ENCODE measurements around the gene MPRIP.
"Not testable (repeated sequence)": the region's sequence is repeated elsewhere in the genome, so short reads cannot be mapped to it uniquely, and the experiment has no call there.

The MPRIP gene

DNA sequence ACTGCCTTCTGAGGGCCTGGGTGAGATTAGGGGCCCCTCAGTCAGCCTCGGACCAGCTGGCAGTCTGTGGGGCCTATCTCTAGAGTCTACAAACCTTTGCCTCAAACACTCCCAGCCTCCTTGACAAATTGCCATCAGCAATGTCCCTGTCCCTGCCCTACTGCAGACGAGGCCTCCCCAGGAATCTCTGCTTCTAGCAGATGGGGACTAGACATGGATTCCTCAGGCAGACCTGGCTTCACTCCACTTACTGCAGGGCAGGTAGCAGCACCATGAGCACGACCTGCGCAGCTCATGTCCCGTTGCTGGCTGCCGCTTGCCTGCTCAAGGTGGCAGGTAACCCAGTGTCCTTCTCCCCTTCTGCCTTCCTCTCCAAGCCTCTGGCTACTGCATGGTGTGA, 114.8 kb downstream of the MPRIP start:
- H3K4me3 ChIP-seq (ENCODE audit: low read length), result no peak overlapping the region

DNA sequence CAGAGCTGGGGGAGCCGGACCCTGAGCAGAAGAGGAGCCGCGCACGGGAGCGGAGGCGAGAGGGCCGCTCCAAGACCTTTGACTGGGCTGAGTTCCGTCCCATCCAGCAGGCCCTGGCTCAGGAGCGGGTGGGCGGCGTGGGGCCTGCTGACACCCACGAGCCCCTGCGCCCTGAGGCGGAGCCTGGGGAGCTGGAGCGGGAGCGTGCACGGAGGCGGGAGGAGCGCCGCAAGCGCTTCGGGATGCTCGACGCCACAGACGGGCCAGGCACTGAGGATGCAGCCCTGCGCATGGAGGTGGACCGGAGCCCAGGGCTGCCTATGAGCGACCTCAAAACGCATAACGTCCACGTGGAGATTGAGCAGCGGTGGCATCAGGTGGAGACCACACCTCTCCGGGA, 116.2 kb downstream of the MPRIP start:
- not testable (repeated sequence) for H3K4me3 ChIP-seq (ENCODE audit: low read length); H3K27me3 ChIP-seq (ENCODE audit: insufficient read depth, low read length); H3K9ac ChIP-seq (ENCODE audit: low read depth, low read length); H3K27ac ChIP-seq (ENCODE audit: low read depth, low read length); H3K4me1 ChIP-seq (ENCODE audit: insufficient read depth, low read length); H3K9me3 ChIP-seq (ENCODE audit: insufficient read depth, low read depth, low read length)
- 96% methylated on average over 33 of the region's 33 CpGs for WGBS
- H3K36me3 ChIP-seq (ENCODE audit: insufficient read depth, low read length), result peaks cover 83% of the 10 kb centered on the region

More for the DNA sequence above, 114.8 kb downstream of the MPRIP start:
- Histone ChIP-seq H3K9ac (ENCODE audit: low read depth, low read length) (no peak overlapping the region), H3K27ac (ENCODE audit: low read depth, low read length) (no peak overlapping the region), H3K27me3 (ENCODE audit: insufficient read depth, low read length) (no peaks in the 10 kb centered on the region), H3K9me3 (ENCODE audit: insufficient read depth, low read depth, low read length) (no peaks in the 10 kb centered on the region), H3K36me3 (ENCODE audit: insufficient read depth, low read length) (peaks cover 81% of the 10 kb centered on the region), H3K4me1 (ENCODE audit: insufficient read depth, low read length) (no peaks in the 10 kb centered on the region)
- WGBS, result 94% methylated on average over 6 of the region's 6 CpGs

DNA sequence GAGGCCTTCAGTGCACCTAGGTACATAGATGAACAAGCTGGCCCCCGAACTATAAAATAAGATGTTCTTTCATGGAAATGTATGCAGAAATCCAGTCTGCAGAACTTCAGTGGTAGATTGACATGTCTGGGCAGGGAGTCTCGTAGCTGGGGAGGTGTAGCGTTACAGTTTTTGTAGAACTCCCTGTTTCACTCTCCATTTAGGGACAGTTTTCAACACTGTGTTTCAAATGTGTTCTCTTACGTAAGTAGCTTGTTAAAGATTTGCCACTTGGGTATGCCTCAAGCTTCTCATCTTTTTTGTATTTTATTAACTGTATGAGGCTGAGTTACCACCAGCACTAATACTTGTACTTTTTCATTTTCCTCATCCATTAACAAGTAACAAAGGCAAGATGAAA, 117.3 kb downstream of the MPRIP start:
- WGBS, result 98% methylated on average over 4 of the region's 4 CpGs
- Histone ChIP-seq H3K9me3 (ENCODE audit: insufficient read depth, low read depth, low read length) (no peaks in the 10 kb centered on the region), H3K27ac (ENCODE audit: low read depth, low read length) (no peak overlapping the region), H3K9ac (ENCODE audit: low read depth, low read length) (no peak overlapping the region), H3K4me1 (ENCODE audit: insufficient read depth, low read length) (no peaks in the 10 kb centered on the region), H3K4me3 (ENCODE audit: low read length) (no peak overlapping the region), H3K27me3 (ENCODE audit: insufficient read depth, low read length) (no peaks in the 10 kb centered on the region), H3K36me3 (ENCODE audit: insufficient read depth, low read length) (peaks cover 76% of the 10 kb centered on the region)

DNA sequence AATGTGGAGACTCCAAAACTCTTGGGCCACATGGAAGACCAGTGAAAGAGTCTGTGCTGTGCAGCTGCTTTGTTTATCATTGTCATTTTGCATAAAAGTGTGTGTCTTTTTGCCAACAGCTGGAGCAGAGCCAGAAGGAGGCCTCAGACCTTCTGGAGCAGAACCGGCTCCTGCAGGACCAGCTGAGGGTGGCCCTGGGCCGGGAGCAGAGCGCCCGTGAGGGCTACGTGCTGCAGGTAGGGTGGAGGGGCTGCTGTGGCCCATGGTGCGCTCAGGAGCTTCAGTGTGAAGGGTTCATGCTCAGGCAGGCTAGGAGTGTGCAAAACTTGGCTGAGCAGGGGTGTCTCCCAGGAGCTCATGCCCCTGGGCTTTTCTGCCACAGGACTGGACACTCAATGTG, 118.9 kb downstream of the MPRIP start:
- H3K9ac ChIP-seq (ENCODE audit: low read depth, low read length), result no peak overlapping the region
- H3K9me3 ChIP-seq (ENCODE audit: insufficient read depth, low read depth, low read length), result no peaks in the 10 kb centered on the region
- H3K27ac ChIP-seq (ENCODE audit: low read depth, low read length), result no peak overlapping the region
- no peaks in the 10 kb centered on the region for H3K27me3 ChIP-seq (ENCODE audit: insufficient read depth, low read length)
- H3K36me3 ChIP-seq (ENCODE audit: insufficient read depth, low read length), result peaks cover 72% of the 10 kb centered on the region
- H3K4me3 ChIP-seq (ENCODE audit: low read length), result no peak overlapping the region
- WGBS, result 95% methylated on average over 6 of the region's 6 CpGs
- no peaks in the 10 kb centered on the region for H3K4me1 ChIP-seq (ENCODE audit: insufficient read depth, low read length)

DNA sequence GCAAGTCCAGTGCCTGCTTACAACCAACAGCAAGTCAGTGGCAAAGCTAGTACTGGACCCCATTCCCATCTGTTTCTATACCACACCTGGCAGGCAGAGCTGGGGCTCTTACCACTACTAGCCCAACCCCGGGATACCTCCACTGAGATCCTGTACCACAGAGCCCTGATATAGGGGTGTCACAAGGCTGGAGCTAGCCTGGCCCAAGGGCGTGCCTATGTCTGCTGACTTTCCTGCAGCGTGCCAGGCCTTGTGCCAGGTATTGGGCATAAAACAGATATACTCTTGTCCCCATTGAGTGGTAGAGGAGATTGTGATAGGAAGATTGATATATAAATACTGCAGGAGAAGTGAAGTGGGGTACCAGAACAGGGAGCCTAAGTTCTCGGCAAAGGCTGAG, 119.5 kb downstream of the MPRIP start:
- peaks cover 72% of the 10 kb centered on the region for H3K36me3 ChIP-seq (ENCODE audit: insufficient read depth, low read length)
- H3K9ac ChIP-seq (ENCODE audit: low read depth, low read length), result no peak overlapping the region
- H3K4me3 ChIP-seq (ENCODE audit: low read length), result no peak overlapping the region
- H3K9me3 ChIP-seq (ENCODE audit: insufficient read depth, low read depth, low read length), result no peaks in the 10 kb centered on the region
- no peak overlapping the region for H3K27ac ChIP-seq (ENCODE audit: low read depth, low read length)
- 93% methylated on average over 4 of the region's 4 CpGs for WGBS
- H3K4me1 ChIP-seq (ENCODE audit: insufficient read depth, low read length), result no peaks in the 10 kb centered on the region
- H3K27me3 ChIP-seq (ENCODE audit: insufficient read depth, low read length), result no peaks in the 10 kb centered on the region

DNA sequence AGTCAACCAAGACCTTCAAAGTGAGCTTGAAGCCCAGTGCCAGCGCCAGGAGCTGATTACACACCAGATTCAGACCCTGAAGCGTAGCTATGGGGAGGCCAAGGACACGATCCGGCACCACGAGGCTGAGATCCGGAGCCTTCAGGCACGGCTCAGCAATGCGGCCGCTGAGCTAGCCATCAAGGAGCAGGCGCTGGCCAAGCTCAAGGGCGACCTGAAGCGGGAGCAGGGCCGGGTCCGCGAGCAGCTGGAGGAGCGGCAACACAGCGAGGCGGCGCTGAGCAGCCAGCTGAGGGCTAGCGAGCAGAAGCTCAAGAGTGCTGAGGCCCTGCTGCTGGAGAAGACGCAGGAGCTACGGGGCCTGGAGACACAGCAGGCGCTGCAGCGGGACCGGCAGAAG, 121.9 kb downstream of the MPRIP start:
- Histone ChIP-seq H3K27me3 (ENCODE audit: insufficient read depth, low read length) (no peaks in the 10 kb centered on the region), H3K27ac (ENCODE audit: low read depth, low read length) (no peak overlapping the region), H3K9ac (ENCODE audit: low read depth, low read length) (no peak overlapping the region), H3K36me3 (ENCODE audit: insufficient read depth, low read length) (peaks cover 69% of the 10 kb centered on the region), H3K9me3 (ENCODE audit: insufficient read depth, low read depth, low read length) (no peaks in the 10 kb centered on the region), H3K4me1 (ENCODE audit: insufficient read depth, low read length) (no peaks in the 10 kb centered on the region), H3K4me3 (ENCODE audit: low read length) (no peak overlapping the region)
- 97% methylated on average over 25 of the region's 25 CpGs for WGBS

DNA sequence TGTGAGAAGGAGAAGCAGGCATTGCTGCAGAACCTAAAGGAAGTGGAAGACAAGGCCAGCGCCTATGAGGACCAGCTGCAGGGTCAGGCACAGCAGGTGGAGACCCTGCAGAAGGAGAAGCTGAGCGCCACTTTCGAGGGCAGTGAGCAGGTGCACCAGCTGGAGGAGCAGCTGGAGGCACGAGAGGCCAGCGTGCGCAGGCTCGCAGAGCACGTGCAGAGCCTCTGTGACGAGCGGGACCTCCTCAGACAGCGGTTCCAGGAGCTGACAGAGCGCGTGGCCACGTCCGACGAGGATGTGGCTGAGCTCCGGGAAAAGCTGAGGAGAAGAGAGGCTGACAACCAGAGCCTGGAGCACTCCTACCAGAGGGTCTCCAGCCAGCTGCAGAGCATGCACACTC, 122.4 kb downstream of the MPRIP start:
- Histone ChIP-seq H3K9ac (ENCODE audit: low read depth, low read length) (no peak overlapping the region), H3K27me3 (ENCODE audit: insufficient read depth, low read length) (no peaks in the 10 kb centered on the region), H3K27ac (ENCODE audit: low read depth, low read length) (no peak overlapping the region), H3K4me3 (ENCODE audit: low read length) (no peak overlapping the region), H3K9me3 (ENCODE audit: insufficient read depth, low read depth, low read length) (no peaks in the 10 kb centered on the region), H3K36me3 (ENCODE audit: insufficient read depth, low read length) (peaks cover 65% of the 10 kb centered on the region), H3K4me1 (ENCODE audit: insufficient read depth, low read length) (no peaks in the 10 kb centered on the region)
- 97% methylated on average over 17 of the region's 17 CpGs for WGBS

DNA sequence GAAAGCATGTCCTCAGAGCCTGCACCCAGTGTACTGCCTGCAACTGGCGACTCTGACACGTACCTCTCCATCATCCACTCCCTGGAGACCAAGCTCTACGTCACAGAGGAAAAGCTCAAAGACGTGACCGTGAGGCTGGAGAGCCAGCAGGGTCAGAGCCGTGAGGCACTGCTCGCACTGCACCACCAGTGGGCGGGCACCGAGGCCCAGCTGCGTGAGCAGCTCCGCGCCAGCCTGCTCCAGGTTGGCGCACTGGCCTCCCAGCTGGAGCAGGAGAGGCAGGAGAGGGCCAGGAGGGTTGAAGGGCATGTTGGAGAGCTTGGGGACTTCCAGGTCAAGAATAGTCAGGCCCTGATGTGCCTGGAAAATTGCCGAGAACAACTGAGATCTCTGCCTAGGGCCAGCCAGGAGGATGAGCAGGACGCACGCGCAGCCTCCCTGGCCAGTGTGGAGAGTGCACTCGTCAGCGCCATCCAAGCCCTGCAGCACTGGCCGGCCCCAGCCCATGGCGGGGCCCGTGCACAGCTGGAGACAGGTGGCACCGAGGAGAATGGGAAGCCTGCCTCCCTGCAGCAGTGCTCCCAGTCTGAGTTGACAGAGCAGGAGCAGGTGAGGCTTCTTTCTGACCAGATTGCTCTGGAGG, 123.5 kb downstream of the MPRIP start:
- H3K36me3 ChIP-seq (ENCODE audit: insufficient read depth, low read length), result peaks cover 57% of the 10 kb centered on the region
- no peak overlapping the region for H3K9ac ChIP-seq (ENCODE audit: low read depth, low read length)
- no peaks in the 10 kb centered on the region for H3K27me3 ChIP-seq (ENCODE audit: insufficient read depth, low read length)
- no peak overlapping the region for H3K27ac ChIP-seq (ENCODE audit: low read depth, low read length)
- no peak overlapping the region for H3K4me3 ChIP-seq (ENCODE audit: low read length)
- no peaks in the 10 kb centered on the region for H3K4me1 ChIP-seq (ENCODE audit: insufficient read depth, low read length)
- 96% methylated on average over 23 of the region's 23 CpGs for WGBS
- H3K9me3 ChIP-seq (ENCODE audit: insufficient read depth, low read depth, low read length), result no peaks in the 10 kb centered on the region

DNA sequence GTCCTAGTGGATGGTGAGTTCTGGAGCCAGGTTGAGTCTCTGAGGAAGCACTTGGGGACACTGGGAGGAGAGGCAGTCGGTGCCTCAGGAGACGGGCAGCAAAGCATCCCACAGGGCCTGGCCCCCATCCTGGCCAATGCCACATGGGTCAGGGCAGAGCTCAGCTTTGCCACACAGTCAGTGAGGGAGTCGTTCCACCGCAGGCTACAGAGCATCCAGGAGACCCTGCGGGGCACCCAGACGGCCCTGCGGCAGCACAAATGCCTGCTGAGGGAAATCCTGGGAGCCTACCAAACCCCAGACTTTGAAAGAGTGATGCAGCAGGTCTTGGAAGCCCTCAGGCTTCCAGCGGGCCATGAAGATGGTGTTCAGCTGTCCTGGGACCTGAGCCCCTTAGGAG, 124.2 kb downstream of the MPRIP start:
- Histone ChIP-seq H3K4me3 (ENCODE audit: low read length) (no peak overlapping the region), H3K9me3 (ENCODE audit: insufficient read depth, low read depth, low read length) (no peaks in the 10 kb centered on the region), H3K27ac (ENCODE audit: low read depth, low read length) (no peak overlapping the region), H3K9ac (ENCODE audit: low read depth, low read length) (no peak overlapping the region), H3K4me1 (ENCODE audit: insufficient read depth, low read length) (peaks cover 3% of the 10 kb centered on the region; the same call in 1 of the 2 replicates), H3K36me3 (ENCODE audit: insufficient read depth, low read length) (peaks cover 53% of the 10 kb centered on the region), H3K27me3 (ENCODE audit: insufficient read depth, low read length) (no peaks in the 10 kb centered on the region)
- 95% methylated on average over 8 of the region's 8 CpGs for WGBS

DNA sequence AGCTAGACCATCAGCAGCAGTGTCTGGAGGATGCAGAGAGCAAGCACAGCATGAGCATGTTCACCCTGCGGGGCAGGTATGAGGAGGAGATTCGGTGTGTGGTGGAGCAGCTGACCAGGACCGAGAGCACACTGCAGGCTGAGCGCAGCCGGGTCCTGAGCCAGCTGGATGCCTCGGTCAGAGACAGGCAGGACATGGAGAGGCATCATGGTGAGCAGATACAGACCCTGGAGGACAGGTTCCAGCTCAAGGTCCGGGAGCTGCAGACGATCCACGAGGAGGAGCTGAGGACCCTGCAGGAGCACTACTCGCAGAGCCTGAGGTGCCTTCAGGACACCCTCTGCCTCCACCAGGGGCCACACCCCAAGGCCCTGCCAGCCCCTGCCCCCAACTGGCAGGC, 125.1 kb downstream of the MPRIP start:
- H3K4me1 ChIP-seq (ENCODE audit: insufficient read depth, low read length), result peaks cover 3% of the 10 kb centered on the region; the same call in 1 of the 2 replicates
- 96% methylated on average over 10 of the region's 10 CpGs for WGBS
- peaks cover 48% of the 10 kb centered on the region for H3K36me3 ChIP-seq (ENCODE audit: insufficient read depth, low read length)

DNA sequence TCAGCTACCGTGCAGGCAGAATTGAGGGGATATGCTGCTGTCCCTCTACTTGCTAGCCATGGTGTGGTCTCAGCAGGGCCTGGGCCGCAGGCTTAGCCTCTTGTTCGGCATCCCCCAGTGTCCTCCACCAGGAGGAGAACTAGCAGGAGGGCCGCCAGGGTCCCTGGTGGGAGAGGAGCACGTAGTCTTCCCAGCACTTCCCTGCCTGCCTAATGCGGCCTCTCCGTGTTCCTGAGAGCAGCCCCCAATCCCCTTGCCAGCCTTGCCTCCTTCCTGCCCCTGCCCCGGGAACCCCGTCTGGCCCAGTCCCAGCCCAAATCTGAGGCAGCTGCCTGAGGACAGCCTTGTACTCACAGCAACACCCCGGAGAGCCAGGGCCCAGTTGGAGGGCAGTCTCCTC, 125.7 kb downstream of the MPRIP start:
- Histone ChIP-seq H3K9me3 (ENCODE audit: insufficient read depth, low read depth, low read length) (no peaks in the 10 kb centered on the region), H3K27me3 (ENCODE audit: insufficient read depth, low read length) (no peaks in the 10 kb centered on the region), H3K27ac (ENCODE audit: low read depth, low read length) (no peak overlapping the region), H3K4me3 (ENCODE audit: low read length) (no peak overlapping the region), H3K9ac (ENCODE audit: low read depth, low read length) (no peak overlapping the region), H3K4me1 (ENCODE audit: insufficient read depth, low read length) (peaks cover 3% of the 10 kb centered on the region; the same call in 1 of the 2 replicates), H3K36me3 (ENCODE audit: insufficient read depth, low read length) (peaks cover 48% of the 10 kb centered on the region)
- 94% methylated on average over 10 of the region's 10 CpGs for WGBS

More for the DNA sequence above, 125.1 kb downstream of the MPRIP start:
- no peaks in the 10 kb centered on the region for H3K27me3 ChIP-seq (ENCODE audit: insufficient read depth, low read length)
- no peak overlapping the region for H3K27ac ChIP-seq (ENCODE audit: low read depth, low read length)
- no peak overlapping the region for H3K4me3 ChIP-seq (ENCODE audit: low read length)
- H3K9me3 ChIP-seq (ENCODE audit: insufficient read depth, low read depth, low read length), result no peaks in the 10 kb centered on the region
- H3K9ac ChIP-seq (ENCODE audit: low read depth, low read length), result no peak overlapping the region

DNA sequence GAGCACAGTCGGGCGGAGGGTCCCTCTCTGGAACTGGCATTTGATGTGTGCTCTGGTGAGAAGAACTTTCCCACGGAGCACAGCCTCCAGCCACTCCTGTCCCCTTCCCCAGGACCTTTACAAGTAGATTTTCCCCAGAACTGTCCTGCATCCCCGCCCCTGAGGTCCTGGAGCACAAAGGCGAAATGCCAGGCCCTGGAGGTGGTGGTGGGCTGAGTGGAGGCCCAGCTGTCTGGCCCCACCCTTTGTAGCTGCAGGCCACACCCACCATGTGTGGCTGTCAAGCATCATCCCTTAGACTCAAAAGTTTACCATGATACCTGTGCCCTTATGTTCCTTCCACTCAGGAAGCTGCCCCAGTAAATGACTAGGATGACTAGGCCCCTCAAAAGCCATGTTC, 126.1 kb downstream of the MPRIP start:
- Histone ChIP-seq H3K4me3 (ENCODE audit: low read length) (no peak overlapping the region), H3K4me1 (ENCODE audit: insufficient read depth, low read length) (peaks cover 3% of the 10 kb centered on the region; the same call in 1 of the 2 replicates), H3K36me3 (ENCODE audit: insufficient read depth, low read length) (peaks cover 48% of the 10 kb centered on the region), H3K27ac (ENCODE audit: low read depth, low read length) (no peak overlapping the region), H3K27me3 (ENCODE audit: insufficient read depth, low read length) (no peaks in the 10 kb centered on the region), H3K9me3 (ENCODE audit: insufficient read depth, low read depth, low read length) (no peaks in the 10 kb centered on the region), H3K9ac (ENCODE audit: low read depth, low read length) (no peak overlapping the region)
- WGBS, result 90% methylated on average over 5 of the region's 5 CpGs

Measured in HUES64 (cell line).